Colon (tissue), 2 donors: ENCODE measurements around the gene SART3.
"Not testable (repeated sequence)": the region's sequence is repeated elsewhere in the genome, so short reads cannot be mapped to it uniquely, and the experiment has no call there.

Experiments used
- FAIRE-seq: peaks from 2 replicates; lab custom pipeline; 2012; peaks lifted over from hg19 to GRCh38; lab: Jason Lieb, UNC
- donor health status: control.
- donor health status: control.

The SART3 gene

DNA sequence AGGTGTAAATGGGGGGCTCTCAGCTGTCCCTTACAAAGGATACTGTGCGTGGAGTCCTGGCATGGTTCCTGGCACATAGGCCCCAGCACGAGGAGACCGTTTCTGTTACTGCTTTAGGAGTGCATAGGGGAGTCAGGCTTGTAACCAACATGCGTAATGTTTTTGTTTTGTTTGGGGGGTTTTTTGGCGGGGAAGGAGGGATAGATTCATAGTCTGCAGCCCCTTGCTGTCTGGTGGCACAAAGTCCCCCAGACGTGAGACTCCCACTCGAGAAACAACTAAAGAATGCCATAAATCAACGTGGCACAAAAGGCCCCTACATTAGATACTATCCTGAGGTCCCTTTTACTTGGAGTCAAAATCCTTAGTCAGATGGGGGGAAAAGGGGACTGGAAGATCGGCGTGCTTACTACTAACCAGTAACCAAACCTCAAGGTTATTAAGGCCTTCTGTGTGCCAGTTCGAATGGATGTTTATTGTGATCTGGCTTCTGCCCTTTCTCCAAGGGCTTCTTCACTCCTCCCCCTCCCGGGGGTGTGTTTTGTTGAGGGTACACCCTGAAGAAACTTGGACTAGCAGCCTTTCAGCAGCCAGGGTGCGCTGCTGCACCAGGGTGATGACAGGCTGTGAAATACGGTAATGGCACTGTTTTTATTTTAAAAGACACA lies 2.3 kb upstream of the SART3 start:
- no peak for FAIRE-seq

- FAIRE-seq: no peak
These were observed 1.6 kb upstream of the SART3 start, which contains the start of gene ISCU for GRCh38 chr12:108562348-108563135. Gene ISCU, plus strand, starts transcription at chr12:108562596. Its CDS starts 27 bp downstream, at chr12:108562623.

- no peak for FAIRE-seq
These were observed 927 bp upstream of the SART3 start for GRCh38 chr12:108561852-108562347.

DNA sequence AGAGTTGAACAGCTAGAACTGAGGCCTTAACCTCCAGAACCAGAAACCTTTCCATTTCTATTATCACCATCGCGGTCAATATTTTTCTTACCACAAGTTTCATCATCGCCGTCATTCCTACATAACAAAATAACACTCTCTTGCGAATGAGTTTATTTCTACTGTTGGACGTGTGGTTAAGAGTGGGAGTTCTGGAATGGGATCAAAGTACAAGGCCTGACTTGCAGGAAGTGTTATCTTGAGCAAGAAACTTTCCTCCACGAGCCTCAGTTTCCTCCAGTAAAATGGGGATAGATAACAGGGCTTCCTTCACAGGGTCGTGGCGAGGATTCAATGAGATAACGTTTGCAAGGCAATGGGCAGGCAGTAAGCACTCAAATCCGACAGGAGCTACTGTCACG lies 652 bp downstream of the SART3 start:
- FAIRE-seq: no peak

- no peak for FAIRE-seq
These were observed 1.2 kb downstream of the SART3 start for GRCh38 chr12:108559748-108560147.

DNA sequence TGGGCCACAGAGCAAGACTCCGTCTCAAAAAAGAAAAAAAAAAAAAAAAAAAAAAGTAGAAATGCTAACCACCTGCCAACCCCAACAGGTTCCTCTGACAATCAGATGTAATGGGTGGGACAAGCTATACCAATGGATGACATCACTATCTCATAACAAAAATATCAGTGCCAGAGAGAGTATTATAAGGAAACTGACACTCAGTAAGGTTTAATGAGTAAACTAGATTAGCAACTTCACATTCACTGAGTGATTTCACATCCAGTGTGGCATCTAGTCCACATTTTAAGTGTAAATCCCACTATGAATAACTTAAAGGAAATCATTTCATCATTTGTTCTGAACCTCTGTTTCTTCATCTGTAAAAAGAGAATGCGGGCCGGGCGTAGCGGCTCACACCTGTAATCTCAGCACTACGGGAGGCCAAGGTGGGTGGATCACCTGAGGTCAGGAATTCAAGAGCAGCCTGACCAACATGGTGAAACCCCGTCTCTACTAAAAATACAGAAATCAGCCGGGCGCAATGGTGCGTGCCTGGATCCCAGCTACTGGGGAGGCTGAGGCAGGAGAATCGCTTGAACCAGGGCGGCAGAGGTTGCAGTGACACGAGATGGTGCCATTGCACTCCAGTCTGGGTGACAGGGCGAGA lies 1.8 kb downstream of the SART3 start:
- no peak for FAIRE-seq

DNA sequence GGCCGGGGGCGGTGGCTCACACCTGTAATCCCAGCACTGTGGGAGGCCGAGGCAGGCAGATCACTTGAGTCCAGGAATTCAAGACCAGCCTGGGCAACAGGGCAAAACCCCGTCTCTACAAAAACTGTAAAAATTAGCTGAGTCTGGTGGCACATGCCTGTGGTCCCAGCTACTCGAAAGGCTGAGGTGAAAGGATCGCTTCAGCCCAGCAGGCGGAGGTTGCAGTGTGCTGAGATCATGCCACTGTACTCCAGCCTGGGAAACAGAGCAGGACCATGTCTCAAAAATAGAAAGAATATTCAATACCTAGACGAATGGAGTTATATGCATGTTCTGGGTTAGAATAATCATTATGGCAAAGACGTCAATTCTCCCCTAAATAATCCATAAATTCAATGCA lies 5.6 kb downstream of the SART3 start:
- not testable (repeated sequence) for FAIRE-seq

DNA sequence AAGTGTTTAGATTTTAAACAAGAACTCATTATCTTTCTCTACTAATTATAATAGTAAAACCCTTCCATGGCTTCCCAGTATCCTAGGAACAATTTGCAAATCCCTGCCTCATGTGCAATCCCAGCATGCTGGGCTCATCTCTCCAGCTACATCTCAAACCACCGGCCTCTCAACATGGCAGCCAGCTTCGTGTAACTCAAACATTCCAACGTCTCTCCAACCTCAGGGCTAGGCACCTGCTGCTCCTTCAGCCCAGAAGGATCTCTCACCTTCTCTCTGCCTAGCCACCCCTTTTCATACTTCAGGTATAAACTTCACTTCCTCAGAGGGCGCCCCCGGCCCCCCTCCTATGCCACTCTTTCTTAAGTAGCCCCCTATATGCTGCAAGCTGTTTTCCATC lies 7.2 kb downstream of the SART3 start:
- FAIRE-seq: no peak

DNA sequence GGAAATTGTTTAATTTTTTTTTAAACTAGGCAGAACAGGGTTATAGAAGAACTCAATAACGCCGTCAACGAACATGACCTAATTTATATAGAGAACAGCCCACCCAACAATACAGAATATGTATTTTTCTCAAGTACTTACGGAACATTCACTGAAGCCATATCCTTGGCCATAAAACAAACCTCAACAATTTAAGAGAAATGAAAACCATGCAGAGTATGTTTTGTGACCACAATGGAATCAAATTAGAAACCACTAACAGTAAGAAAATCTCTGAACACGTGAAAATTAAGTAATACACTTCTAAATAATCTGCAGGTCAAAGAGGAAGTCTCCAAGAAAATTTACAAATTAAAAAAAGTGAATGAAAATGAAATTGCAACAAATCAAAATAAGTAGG lies 9.4 kb downstream of the SART3 start:
- FAIRE-seq: no peak

DNA sequence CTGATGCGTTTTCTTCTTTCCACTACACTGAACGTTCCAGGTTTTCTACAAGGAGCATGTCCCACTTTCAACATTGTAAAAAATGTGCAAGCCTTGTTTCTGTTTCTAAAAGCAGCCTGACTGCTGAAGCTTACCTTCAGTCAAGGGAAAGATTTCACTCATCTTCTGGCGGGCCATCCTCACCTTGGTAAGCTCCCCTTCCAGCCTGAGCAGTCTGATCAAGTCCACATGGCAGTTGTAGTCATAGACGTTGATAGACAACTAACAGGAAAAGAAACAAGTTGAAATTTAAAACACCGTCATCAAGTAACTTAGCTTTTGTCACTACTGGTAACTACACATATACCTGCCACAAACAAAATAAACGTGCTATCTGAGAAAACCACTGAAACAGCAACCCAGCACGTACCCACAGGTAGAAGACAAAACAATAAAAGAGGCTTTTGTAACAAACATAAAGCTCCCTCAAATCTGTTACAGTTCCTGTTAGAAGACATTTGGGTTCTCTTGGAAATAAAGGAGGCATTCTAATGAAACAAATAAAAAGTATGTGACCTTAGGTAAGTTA lies 11.9 kb downstream of the SART3 start:
- FAIRE-seq: no peak

DNA sequence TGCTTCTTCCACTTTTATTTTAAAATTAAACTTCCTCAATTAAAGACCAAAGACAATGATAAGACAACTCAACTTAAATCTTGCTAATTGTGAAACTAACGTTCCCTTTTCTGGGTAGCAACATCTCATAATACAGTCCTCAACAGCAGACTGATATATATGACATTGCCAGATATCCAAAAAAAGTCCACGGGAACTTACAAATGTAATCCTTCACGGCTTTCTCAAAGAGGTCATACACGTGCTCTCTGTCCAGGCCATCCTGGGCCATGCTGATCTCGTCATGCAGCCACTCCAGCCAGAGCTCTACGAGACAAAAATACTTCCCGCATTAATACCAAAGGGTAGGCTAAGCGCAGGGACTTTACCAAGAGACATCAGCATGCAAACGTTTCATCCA lies 13.3 kb downstream of the SART3 start:
- no peak for FAIRE-seq

DNA sequence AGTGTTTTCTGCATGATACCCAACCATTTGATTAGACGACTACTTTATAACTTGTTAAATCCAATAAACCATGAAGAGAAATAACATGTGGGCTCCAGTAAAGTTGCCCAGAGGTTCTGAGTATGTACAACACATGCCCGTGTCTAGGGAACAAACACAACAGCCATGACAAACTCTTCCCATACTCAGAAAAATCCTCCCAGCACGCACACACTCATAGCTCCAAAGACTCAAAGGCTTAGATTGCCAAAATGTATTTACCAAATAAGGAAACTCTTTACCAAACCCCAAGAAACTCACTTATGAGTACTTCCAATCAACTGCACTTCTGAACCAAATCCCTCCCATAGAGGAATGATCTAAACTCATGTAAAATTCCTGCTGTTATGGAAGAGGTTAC lies 17.3 kb downstream of the SART3 start:
- no peak for FAIRE-seq

DNA sequence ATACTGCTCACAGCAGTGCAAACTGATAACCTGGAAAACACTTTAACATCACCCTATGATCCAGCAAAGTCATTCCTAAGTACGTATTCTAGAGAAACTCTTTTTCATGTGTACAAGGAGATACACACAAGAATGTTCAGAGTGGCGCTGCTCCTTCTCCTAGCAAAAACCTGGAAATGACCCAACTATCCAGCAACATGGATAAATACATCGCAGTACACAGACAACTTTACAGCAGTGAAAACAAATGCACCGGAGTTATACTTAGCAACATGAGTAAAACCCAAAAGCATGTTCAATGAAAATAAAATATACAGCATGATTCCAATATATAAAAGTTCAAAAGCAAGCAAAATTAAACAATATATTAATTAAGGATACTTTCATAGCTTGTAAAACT lies 18.7 kb downstream of the SART3 start:
- FAIRE-seq: no peak

DNA sequence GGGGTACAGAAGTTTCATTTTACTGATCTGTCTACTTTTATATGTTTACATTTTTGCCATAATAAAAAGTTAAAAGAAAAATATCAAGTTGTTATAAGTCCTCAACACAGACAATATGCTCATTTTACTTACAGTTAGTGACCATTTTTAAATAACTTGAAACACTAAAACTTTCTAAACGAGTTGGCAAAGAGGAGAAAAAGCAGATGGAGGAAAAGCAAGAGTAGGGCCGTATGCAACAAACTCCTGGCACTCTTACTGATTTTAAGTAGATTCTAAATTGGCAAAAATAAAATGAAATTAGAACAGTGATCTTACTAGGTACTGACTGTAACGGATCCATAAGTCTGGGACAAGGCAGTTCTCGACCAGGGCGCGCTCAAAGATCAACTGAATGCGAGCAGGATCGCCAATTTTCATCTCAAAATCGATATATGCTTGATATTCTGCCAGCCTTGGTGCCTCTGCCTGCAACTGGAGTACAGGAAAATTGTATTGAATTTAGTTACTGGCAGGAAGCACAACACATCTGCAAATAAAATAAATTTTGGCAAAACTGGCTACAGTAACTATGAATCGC lies 22.3 kb downstream of the SART3 start:
- no peak for FAIRE-seq

- no peak for FAIRE-seq
These were observed 22.8 kb downstream of the SART3 start for GRCh38 chr12:108538146-108538545.

GRCh38 chr12:108531929-108532848 lies 28.8 kb downstream of the SART3 start:
- FAIRE-seq: no peak

GRCh38 chr12:108530161-108530560 lies 30.8 kb downstream of the SART3 start:
- no peak for FAIRE-seq

DNA sequence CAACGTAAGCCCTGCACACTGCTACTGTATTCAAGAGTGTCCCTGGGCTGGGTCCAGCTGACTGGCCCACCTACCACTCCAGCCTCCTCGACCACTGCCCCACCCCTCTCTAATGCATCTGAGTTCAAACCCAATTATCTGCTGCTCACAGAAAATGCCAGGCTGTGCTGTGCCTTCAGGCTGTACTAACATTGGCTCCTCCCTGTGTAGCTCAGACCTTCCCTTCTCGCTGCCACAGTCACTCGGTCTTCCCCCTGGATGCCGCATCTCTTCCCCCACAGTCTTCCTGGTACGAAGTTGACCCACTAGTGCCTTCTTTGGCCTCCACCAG lies 33.8 kb downstream of the SART3 start:
- FAIRE-seq: no peak

GRCh38 chr12:108526482-108527165 lies 34.3 kb downstream of the SART3 start:
- FAIRE-seq: no peak

DNA sequence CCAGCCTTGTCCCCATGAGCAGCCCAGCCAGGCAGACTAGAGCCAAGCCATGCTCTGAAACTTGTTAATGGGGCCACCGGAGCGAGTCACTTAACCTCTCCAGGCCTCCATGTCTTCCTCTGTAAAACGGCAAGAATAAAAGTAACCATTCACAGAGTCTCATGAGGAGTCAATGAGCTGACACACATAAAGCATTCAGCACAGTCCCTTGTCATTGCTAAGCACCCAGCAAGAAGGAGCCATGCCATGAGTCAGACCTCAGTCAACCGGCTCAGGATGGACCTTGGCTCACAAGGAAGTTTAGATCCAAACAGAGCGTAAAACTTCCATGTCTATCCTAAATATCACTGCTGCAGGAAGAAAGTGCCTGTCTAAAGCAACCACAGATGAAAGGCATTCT lies 35.3 kb downstream of the SART3 start:
- no peak for FAIRE-seq

DNA sequence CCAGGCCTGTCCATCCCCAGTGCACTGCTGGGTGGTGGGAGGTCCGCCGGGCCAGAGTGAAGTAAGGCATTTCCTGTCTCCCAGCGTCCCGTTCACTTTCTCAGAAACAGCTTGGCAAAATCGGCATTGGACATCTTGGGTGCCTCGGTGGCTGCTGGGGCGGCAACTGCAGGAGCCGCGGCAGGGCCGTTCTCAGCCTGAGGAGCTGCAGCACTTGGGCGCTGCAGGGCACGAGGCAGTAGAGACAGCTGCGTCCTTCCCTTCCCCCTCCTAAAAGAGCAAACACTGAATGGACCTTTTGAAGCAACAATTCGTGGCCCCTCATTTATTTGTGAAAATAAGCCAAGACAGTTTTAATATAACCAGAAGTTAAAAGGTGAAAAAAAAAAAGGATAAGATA lies 37.6 kb downstream of the SART3 start:
- FAIRE-seq: no peak
